ENCODE measurements around the gene ITGA8.

DNA sequence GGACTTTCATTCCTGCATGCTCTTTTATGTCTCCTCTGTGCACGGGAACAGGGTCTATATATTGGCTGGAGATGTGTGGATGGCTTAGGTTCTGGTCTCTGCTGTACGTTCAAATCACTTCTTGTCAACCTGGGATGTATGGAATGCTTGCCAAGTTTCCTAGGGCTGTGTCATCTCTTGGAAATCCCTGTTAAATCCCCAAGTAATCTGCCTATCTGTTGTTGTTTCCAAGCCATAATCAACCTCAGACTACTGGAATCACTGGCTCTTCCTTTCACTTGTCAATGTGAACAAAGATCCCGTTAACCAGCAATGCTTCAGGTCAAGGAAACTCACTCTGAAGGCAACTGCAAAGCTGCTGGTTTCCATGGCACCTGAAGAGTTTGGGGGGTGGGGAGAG, 255.3 kb downstream of the ITGA8 start:
- TF ChIP-seq CTCF (IDR thresholded peaks at IDR 0.05), result no peak
- TF ChIP-seq POLR2A (IDR thresholded peaks at IDR 0.05), result no peak

All from ovary (tissue), 3 donors.